Transverse colon (tissue), 3 donors: ENCODE measurements around the gene SHC2.

Experiments used
- EP300 ChIP-seq: sonication (generic); formaldehyde crosslinking; IDR thresholded peaks from one replicate; pipeline ENCODE4 v1.6.1; 2017; ENCODE audit warnings: antibody characterized with exemption, low read depth
- TF ChIP-seq, protein P1 (sequence below), 5 experiments: fragments of 200-600 bp in 3 of 5; fragments of 450-650 bp in 2 of 5; sonication (generic) in 3 of 5; IDR thresholded peaks; 1 replicate in 2 of 5; 2 replicates in 3 of 5; pipeline ENCODE4 v1.5.1; 2016 to 2017; ENCODE audit warnings: antibody characterized with exemption in 5 of 5, inconsistent platforms in 3 of 5, mild to moderate bottlenecking in 2 of 5, moderate library complexity in 1 of 5

DNA sequence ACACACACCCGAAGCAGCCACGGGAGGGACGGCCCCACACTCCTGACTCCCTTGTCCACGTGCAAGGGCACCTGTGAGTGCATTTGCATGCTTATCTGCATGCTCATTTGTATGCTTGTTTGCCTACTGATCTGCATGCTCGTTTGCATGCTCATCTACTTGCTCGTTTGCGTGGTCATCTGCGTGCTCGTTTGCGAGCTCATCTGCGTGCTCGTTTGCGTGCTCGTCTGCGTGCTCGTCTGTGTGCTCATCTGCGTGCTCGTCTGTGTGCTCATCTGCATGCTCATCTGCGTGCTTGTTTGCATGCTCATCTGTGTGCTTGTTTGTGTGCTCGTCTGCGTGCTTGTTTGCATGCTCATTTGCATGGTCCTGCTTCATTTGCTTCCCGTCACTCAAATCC, 23.8 kb downstream of the SHC2 start:
- TF ChIP-seq, protein P1, sequence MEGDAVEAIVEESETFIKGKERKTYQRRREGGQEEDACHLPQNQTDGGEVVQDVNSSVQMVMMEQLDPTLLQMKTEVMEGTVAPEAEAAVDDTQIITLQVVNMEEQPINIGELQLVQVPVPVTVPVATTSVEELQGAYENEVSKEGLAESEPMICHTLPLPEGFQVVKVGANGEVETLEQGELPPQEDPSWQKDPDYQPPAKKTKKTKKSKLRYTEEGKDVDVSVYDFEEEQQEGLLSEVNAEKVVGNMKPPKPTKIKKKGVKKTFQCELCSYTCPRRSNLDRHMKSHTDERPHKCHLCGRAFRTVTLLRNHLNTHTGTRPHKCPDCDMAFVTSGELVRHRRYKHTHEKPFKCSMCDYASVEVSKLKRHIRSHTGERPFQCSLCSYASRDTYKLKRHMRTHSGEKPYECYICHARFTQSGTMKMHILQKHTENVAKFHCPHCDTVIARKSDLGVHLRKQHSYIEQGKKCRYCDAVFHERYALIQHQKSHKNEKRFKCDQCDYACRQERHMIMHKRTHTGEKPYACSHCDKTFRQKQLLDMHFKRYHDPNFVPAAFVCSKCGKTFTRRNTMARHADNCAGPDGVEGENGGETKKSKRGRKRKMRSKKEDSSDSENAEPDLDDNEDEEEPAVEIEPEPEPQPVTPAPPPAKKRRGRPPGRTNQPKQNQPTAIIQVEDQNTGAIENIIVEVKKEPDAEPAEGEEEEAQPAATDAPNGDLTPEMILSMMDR (IDR thresholded peaks at IDR 0.05), result no peak
- TF ChIP-seq EP300, result no peak
